Measurements from ENCODE around the gene SMYD3. TPM values are rescaled to one million over a fixed set of nuclear protein-coding genes. Genes with fewer than 3 reads are reported as not detected.
"Not testable (repeated sequence)": the region's sequence is repeated elsewhere in the genome, so short reads cannot be mapped to it uniquely, and the experiment has no call there.

Gene SMYD3
- total RNA-seq, 1 donor from 2014 or later, result 20.8 TPM

- DNase-seq (no peak), ATAC-seq (ENCODE audit: low read depth) (peak; percentile 69)
- no peak overlapping the region for H3K4me3 Mint-ChIP-seq
- peaks cover 5% of the 10 kb centered on the region for H3K9me3 Mint-ChIP-seq
- intact Hi-C loops (cut with micrococcal nuclease), result no loop called here
- no peaks in the 10 kb centered on the region for H3K36me3 Mint-ChIP-seq (ENCODE audit: low read depth)
- peaks cover 7% of the 10 kb centered on the region for H3K4me1 Mint-ChIP-seq
- POLR2A ChIA-PET, result interaction anchor here (0.7 kb wide), 1 partner anchor 46 kb away, joined by 4 read pairs; no protein-coding TSS in a partner anchor
- no peak for TF ChIP-seq CTCF (IDR thresholded peaks at IDR 0.05)
- H3K27ac Mint-ChIP-seq, result no peak overlapping the region
- CTCF ChIA-PET, result interaction anchor here (0.6 to 0.7 kb wide), 2 partner anchors 126 to 167 kb away, joined by 3 read pairs; no protein-coding TSS in a partner anchor
- H3K27me3 Mint-ChIP-seq, result no peaks in the 10 kb centered on the region
These were observed 677.9 kb downstream of the SMYD3 start for GRCh38 chr1:245829194-245829593.

- Mint-ChIP-seq H3K27me3 (no peaks in the 10 kb centered on the region), H3K9me3 (peaks cover 5% of the 10 kb centered on the region), H3K4me1 (peaks cover 7% of the 10 kb centered on the region), H3K4me3 (no peak overlapping the region), H3K27ac (no peak overlapping the region), H3K36me3 (ENCODE audit: low read depth) (no peaks in the 10 kb centered on the region)
- no peak for ATAC-seq (ENCODE audit: low read depth)
- TF ChIP-seq CTCF (IDR thresholded peaks at IDR 0.05), result no peak
- POLR2A ChIA-PET, result no interaction called here
- CTCF ChIA-PET, result no interaction called here
- intact Hi-C loops (cut with micrococcal nuclease), result no loop called here
- DNase-seq, result no peak
These were observed 679.8 kb downstream of the SMYD3 start for GRCh38 chr1:245827301-245827700.

DNA sequence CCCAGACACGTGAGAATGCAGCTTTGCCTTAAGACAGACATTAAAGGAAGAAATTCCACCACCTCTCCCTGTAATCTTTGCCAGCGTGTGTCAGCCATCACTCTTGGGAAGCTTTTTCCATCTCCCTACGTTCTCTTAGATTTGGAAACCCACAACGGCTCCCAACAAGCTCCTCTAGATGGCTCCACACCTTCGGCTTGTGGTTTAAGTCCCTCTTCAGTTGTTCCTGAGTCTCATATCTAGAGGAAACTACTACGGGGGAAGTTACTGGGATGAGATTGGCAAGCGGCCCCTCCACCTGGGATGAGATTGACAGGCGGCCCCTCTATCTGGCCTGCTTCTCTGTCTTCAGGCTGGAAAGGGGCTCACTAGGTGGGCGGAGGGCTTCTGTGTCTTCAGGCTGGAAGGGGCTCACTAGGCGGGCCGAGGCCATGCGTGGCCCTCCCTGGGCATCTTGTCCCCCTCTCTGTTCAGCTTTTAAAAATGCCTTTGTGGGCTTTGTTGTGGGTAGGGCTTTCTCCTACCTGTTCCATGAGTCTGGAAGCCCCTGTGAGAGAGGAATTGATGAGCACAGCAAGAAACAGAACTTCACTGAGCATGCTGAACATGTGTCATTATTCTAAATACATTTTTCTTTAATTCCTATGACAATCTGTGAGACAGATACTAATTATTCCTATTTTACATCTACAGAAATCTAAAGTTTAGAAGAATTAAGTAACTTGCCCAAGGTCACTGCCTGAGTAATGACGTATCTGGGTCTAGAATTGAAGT is 681.8 kb downstream of the SMYD3 start:
- no peak overlapping the region for H3K27ac Mint-ChIP-seq
- CTCF ChIA-PET, result no interaction called here
- POLR2A ChIA-PET, result no interaction called here
- intact Hi-C loops (cut with micrococcal nuclease), result no loop called here
- ATAC-seq (ENCODE audit: low read depth) (no peak), DNase-seq (no peak)
- no peaks in the 10 kb centered on the region for H3K36me3 Mint-ChIP-seq (ENCODE audit: low read depth)
- H3K27me3 Mint-ChIP-seq, result no peaks in the 10 kb centered on the region
- TF ChIP-seq CTCF (IDR thresholded peaks at IDR 0.05), result no peak
- no peak overlapping the region for H3K4me3 Mint-ChIP-seq
- peaks cover 2% of the 10 kb centered on the region for H3K9me3 Mint-ChIP-seq
- H3K4me1 Mint-ChIP-seq, result peaks cover 7% of the 10 kb centered on the region

GRCh38 chr1:245823408-245824147 is 683.5 kb downstream of the SMYD3 start:
- TF ChIP-seq CTCF (IDR thresholded peaks at IDR 0.05), result no peak
- Mint-ChIP-seq H3K36me3 (ENCODE audit: low read depth) (no peaks in the 10 kb centered on the region), H3K9me3 (peaks cover 2% of the 10 kb centered on the region), H3K27ac (no peak overlapping the region), H3K4me1 (no peaks in the 10 kb centered on the region), H3K4me3 (no peak overlapping the region), H3K27me3 (no peaks in the 10 kb centered on the region)
- ChIA-PET POLR2A (no interaction called here), CTCF (no interaction called here)
- DNase-seq (no peak), ATAC-seq (ENCODE audit: low read depth) (no peak)
- intact Hi-C loops (cut with micrococcal nuclease), result no loop called here

DNA sequence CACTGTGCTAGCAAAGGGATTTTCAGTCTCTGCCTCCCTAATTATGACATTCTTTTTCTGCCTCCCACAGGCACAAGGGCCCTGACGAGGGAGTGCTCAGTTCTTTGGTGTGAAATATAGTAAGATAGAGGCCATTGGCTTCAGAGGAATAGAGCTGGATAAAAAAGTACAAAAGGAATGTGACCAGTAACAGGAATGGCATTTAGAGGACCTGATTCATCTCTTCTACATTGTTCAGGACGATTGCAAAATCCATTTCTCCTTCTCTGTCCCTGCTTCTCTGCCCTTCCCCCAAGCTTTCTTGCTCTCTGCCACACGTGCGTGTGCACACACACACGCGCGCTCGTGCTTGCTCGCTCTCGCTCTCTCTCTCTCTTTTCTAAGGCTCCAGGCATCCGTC is 684.1 kb downstream of the SMYD3 start:
- Mint-ChIP-seq H3K27ac (no peak overlapping the region), H3K36me3 (ENCODE audit: low read depth) (no peaks in the 10 kb centered on the region), H3K4me3 (no peak overlapping the region), H3K9me3 (peaks cover 2% of the 10 kb centered on the region), H3K27me3 (no peaks in the 10 kb centered on the region), H3K4me1 (no peaks in the 10 kb centered on the region)
- POLR2A ChIA-PET, result no interaction called here
- TF ChIP-seq CTCF (IDR thresholded peaks at IDR 0.05), result no peak
- intact Hi-C loops (cut with micrococcal nuclease), result no loop called here
- CTCF ChIA-PET, result no interaction called here
- ATAC-seq (ENCODE audit: low read depth) (no peak), DNase-seq (no peak)

GRCh38 chr1:245818363-245818762 is 688.7 kb downstream of the SMYD3 start:
- CTCF ChIA-PET, POLR2A ChIA-PET, H3K27me3 Mint-ChIP-seq: not testable (repeated sequence)

DNA sequence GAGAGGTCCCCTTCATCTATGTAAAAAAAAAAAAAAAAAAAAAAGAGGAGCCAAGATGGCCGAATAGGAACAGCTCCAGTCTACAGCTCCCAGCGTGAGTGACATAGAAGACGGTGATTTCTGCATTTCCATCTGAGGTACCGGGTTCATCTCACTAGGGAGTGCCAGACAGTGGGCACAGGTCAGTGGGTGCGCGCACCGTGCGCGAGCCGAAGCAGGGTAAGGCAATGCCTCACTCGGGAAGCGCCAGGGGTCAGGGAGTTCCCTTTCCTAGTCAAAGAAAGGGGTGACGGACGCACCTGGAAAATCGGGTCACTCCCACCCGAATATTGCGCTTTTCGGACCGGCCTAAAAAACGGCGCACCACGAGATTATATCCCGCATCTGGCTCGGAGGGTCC is 690.6 kb downstream of the SMYD3 start:
- H3K4me1 Mint-ChIP-seq; H3K27ac Mint-ChIP-seq; DNase-seq; ATAC-seq (ENCODE audit: low read depth); CTCF ChIA-PET; H3K36me3 Mint-ChIP-seq (ENCODE audit: low read depth); intact Hi-C loops (cut with micrococcal nuclease); H3K9me3 Mint-ChIP-seq; H3K27me3 Mint-ChIP-seq; H3K4me3 Mint-ChIP-seq; POLR2A ChIA-PET: not testable (repeated sequence)

More at GRCh38 chr1:245818363-245818762, 688.7 kb downstream of the SMYD3 start:
- ATAC-seq (ENCODE audit: low read depth); H3K4me3 Mint-ChIP-seq; intact Hi-C loops (cut with micrococcal nuclease); DNase-seq; H3K36me3 Mint-ChIP-seq (ENCODE audit: low read depth); H3K4me1 Mint-ChIP-seq; H3K9me3 Mint-ChIP-seq; H3K27ac Mint-ChIP-seq: not testable (repeated sequence)
